Vagina (tissue), 2 donors: ENCODE measurements around the gene MRC1.

Experiments used
- CTCF ChIP-seq, 3 experiments: fragments of 450-650 bp in 2 of 3; fragments of 200-600 bp in 1 of 3; sonication (generic) in 1 of 3; IDR thresholded peaks; one replicate each; pipeline ENCODE4 v1.5.1; 2017 to 2019; ENCODE audit warnings: antibody characterized with exemption in 3 of 3, mild to moderate bottlenecking in 2 of 3, moderate library complexity in 2 of 3
- POLR2A ChIP-seq, 2 donors: fragments of 450-650 bp; IDR thresholded peaks; one replicate each; pipeline ENCODE4 v1.6.1; 2017; ENCODE audit warnings: antibody characterized with exemption in 2 of 2, mild to moderate bottlenecking in 2 of 2, moderate library complexity in 2 of 2

DNA sequence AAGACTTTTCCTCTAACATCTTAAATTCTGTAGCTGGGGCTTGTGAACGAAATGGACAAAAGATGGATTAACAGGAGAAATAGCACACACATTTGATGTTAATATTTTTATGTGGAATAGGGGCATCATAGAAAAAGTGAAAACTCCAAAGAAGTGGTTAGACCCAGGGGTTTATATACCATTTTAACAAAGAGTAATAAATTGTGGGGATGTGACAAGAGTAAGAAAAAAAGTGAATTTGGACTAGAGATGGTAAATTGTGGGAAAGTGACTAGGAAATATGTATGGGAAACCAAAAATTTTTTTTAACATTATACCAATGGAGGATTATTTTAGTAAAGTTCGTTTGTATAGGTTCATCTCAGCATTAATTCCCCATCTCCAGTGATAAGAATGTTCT, 150.7 kb downstream of the MRC1 start:
- TF ChIP-seq CTCF (IDR thresholded peaks at IDR 0.05) (no peak), POLR2A (IDR thresholded peaks at IDR 0.05) (no peak)
